DOHH2 (cell line): Measurements from ENCODE around the gene DDR1.
A peak's percentile ranks its signal among the peaks of the same experiment; 100 is the strongest.
"Not testable (repeated sequence)": the region's sequence is repeated elsewhere in the genome, so short reads cannot be mapped to it uniquely, and the experiment has no call there.

Experiments
- H3F3A ChIP-seq: fragments of 200-600 bp; sonication (generic), shearing (Covaris generic); 2 replicates; pipeline ENCODE4 v1.6.0; 2016; ENCODE audit warnings: antibody characterized with exemption, mild to moderate bottlenecking; ENCODE audit not compliant: control insufficient read depth, insufficient read depth
- H3K27ac ChIP-seq: fragments of 200-600 bp; sonication (generic); 2 replicates; pipeline ENCODE4 v1.5.1; 2014; ENCODE audit warnings: low read depth, mild to moderate bottlenecking, low read length, moderate library complexity
- H3K27me3 ChIP-seq: fragments of 200-600 bp; sonication (generic); 2 replicates; pipeline ENCODE4 v1.6.1; 2014; ENCODE audit warnings: mild to moderate bottlenecking, low read length, mixed read lengths; ENCODE audit not compliant: control insufficient read depth
- H3K36me3 ChIP-seq: fragments of 200-600 bp; sonication (generic); 2 replicates; pipeline ENCODE4 v1.6.1; 2014; ENCODE audit warnings: mild to moderate bottlenecking, low read length, moderate library complexity, mixed read lengths; ENCODE audit not compliant: control insufficient read depth
- H3K4me1 ChIP-seq: fragments of 200-600 bp; sonication (generic); 2 replicates; pipeline ENCODE4 v1.6.1; 2014; ENCODE audit warnings: mild to moderate bottlenecking, low read length, mixed read lengths; ENCODE audit not compliant: control insufficient read depth
- H3K4me2 ChIP-seq: fragments of 200-600 bp; sonication (generic); 2 replicates; pipeline ENCODE4 v1.6.0; 2014; ENCODE audit warnings: mild to moderate bottlenecking, low read length, moderate library complexity
- H3K4me3 ChIP-seq: fragments of 200-600 bp; sonication (generic); 2 replicates; pipeline ENCODE4 v1.5.1; 2014; ENCODE audit warnings: mild to moderate bottlenecking, low read length, mixed read lengths
- H3K79me2 ChIP-seq: fragments of 200-600 bp; sonication (generic); 2 replicates; pipeline ENCODE4 v1.6.1; 2014; ENCODE audit warnings: mild to moderate bottlenecking, low read length, mixed read lengths; ENCODE audit not compliant: control insufficient read depth
- H3K9me2 ChIP-seq: fragments of 200-600 bp; sonication (generic); replicated peaks from 2 replicates; pipeline ENCODE4 v1.6.1; 2014; ENCODE audit warnings: mild to moderate bottlenecking, low read length, mixed read lengths; ENCODE audit not compliant: control insufficient read depth
- H3K9me3 ChIP-seq: fragments of 200-600 bp; sonication (generic); 2 replicates; pipeline ENCODE4 v1.6.1; 2014; ENCODE audit warnings: antibody characterized with exemption, low read length, mixed read lengths; ENCODE audit not compliant: control insufficient read depth, insufficient read depth
- H4K20me1 ChIP-seq: fragments of 200-600 bp; sonication (generic); 2 replicates; pipeline ENCODE4 v1.6.0; 2014; ENCODE audit warnings: low read depth, mild to moderate bottlenecking, antibody characterized with exemption, low read length, moderate library complexity; ENCODE audit not compliant: control insufficient read depth, insufficient read depth
- CTCF ChIP-seq: fragments of 200-600 bp; sonication (generic); IDR thresholded peaks from one replicate; pipeline ENCODE4 v1.5.1; 2014; ENCODE audit warnings: antibody characterized with exemption, mild to moderate bottlenecking, low read depth, low read length; ENCODE audit not compliant: poor library complexity, severe bottlenecking
- EZH2phosphoT487 ChIP-seq: fragments of 200-600 bp; sonication (generic); IDR thresholded peaks from 2 replicates; pipeline ENCODE4 v1.6.1; 2017; ENCODE audit warnings: borderline replicate concordance, mild to moderate bottlenecking, antibody characterized with exemption, low read length, moderate library complexity, mixed read lengths

The DDR1 gene

GRCh38 chr6:30855429-30856075 lies 28.8 kb upstream of the DDR1 start:
- Histone ChIP-seq H3K4me2 (no peak overlapping the region), H3K4me1 (peaks cover 13% of the 10 kb centered on the region), H3K9me2 (no peaks in the 10 kb centered on the region), H3K79me2 (no peaks in the 10 kb centered on the region), H3K9me3 (peaks cover 22% of the 10 kb centered on the region), H3K36me3 (no peaks in the 10 kb centered on the region), H3K4me3 (no peak overlapping the region), H3K27ac (no peak overlapping the region), H3F3A (no peaks in the 10 kb centered on the region), H4K20me1 (no peaks in the 10 kb centered on the region), H3K27me3 (peaks cover 6% of the 10 kb centered on the region; the same call in 1 of the 2 replicates)
- TF ChIP-seq CTCF (no peak), EZH2phosphoT487 (no peak)

DNA sequence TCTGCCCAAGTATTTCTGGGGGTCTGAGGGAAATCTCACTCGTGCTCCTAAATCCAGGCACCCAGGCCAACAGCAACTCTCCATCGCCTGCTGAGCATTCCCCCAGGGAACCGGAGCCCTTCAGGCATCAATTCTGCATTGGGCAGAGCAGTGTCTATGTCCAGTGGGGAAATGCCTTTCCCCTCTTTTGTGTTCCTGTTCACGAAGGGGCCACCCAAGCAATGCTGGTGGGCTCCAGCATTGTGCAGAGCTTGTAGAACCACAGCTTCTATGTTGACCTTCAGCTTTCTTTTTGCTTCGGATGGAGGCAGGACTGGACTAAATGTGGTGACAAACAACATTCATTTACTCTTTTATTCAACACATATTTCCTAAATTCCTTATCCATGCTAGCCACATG lies 27.2 kb upstream of the DDR1 start:
- H3K4me3 ChIP-seq: no peak overlapping the region
- H3K4me2 ChIP-seq: peak overlapping the region; percentile 3; the same call in 1 of the 2 replicates
- peaks cover 13% of the 10 kb centered on the region for H3K4me1 ChIP-seq
- H3K27ac ChIP-seq: no peak overlapping the region
- H3F3A ChIP-seq: no peaks in the 10 kb centered on the region
- H3K79me2 ChIP-seq: no peaks in the 10 kb centered on the region
- TF ChIP-seq CTCF: no peak
- TF ChIP-seq EZH2phosphoT487: no peak
- peaks cover 9% of the 10 kb centered on the region; the same call in 1 of the 2 replicates for H3K9me3 ChIP-seq
- H3K36me3 ChIP-seq: no peaks in the 10 kb centered on the region
- H3K9me2 ChIP-seq: no peaks in the 10 kb centered on the region
- H4K20me1 ChIP-seq: no peaks in the 10 kb centered on the region
- peaks cover 6% of the 10 kb centered on the region; the same call in 1 of the 2 replicates for H3K27me3 ChIP-seq

DNA sequence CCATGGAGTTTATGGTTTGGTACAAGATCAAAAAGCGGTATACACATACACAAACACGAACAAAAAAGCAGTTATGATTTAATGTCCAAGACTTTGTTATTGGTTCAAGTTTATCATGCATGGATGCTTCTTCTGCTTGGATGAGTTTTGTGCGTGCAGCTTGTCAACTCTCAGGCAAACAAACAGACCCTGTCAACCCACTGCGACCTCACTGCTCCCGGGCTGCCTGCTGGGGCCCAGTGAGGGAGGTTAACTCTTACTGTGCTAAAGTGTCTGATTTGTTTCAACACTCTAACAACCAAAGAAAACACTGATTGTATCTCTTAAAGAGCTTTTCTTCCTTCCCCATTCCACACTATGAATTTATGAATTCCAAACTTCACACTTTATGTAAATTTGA lies 26.8 kb upstream of the DDR1 start:
- Histone ChIP-seq H3K9me3 (peaks cover 8% of the 10 kb centered on the region; the same call in 1 of the 2 replicates), H3K4me3 (no peak overlapping the region), H4K20me1 (no peaks in the 10 kb centered on the region), H3K9me2 (no peaks in the 10 kb centered on the region), H3K36me3 (no peaks in the 10 kb centered on the region), H3K4me2 (peak overlapping the region; percentile 3; the same call in 1 of the 2 replicates), H3K79me2 (no peaks in the 10 kb centered on the region), H3K27ac (no peak overlapping the region), H3F3A (no peaks in the 10 kb centered on the region), H3K27me3 (peaks cover 6% of the 10 kb centered on the region; the same call in 1 of the 2 replicates), H3K4me1 (peaks cover 13% of the 10 kb centered on the region)
- TF ChIP-seq CTCF (no peak), EZH2phosphoT487 (no peak)

DNA sequence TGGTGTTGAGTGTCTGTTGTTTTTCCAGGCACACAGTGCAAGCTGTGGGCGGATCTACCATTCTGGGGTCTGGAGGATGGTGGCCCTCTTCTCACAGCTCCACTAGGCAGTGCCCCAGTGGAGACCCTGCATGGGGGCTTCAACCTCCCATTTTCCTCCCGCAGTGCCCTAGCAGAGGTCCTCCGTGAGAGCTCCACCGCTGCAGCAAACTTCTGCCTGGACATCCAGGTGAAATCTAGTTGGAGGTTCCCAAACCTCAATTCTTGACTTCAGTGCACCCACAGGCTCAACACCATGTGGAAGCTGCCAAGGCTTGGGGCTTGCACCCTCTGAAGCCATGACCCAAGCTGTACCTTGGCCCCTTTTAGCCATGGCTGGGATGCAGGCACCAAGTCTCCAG lies 24.6 kb upstream of the DDR1 start:
- H3K9me2 ChIP-seq, H3K27ac ChIP-seq, H4K20me1 ChIP-seq, H3F3A ChIP-seq, H3K27me3 ChIP-seq, H3K9me3 ChIP-seq, H3K4me2 ChIP-seq, H3K36me3 ChIP-seq, H3K4me3 ChIP-seq, H3K79me2 ChIP-seq: not testable (repeated sequence)
- H3K4me1 ChIP-seq: peaks cover 13% of the 10 kb centered on the region
